GM12892 (cell line): ENCODE measurements around the gene SPI1.

Experiments
- POLR2A ChIP-seq: IDR thresholded peaks from 2 replicates; pipeline ENCODE4 v1.6.1; 2011; ENCODE audit warnings: low read depth, low read length, control low read depth
- POLR2AphosphoS5 ChIP-seq: IDR thresholded peaks from 2 replicates; pipeline ENCODE4 v1.6.1; 2011; ENCODE audit warnings: low read depth, low read length, control low read depth
- TAF1 ChIP-seq: IDR thresholded peaks from 2 replicates; pipeline ENCODE4 v1.6.1; 2011; ENCODE audit warnings: low read depth, mild to moderate bottlenecking, control low read depth, low read length, borderline replicate concordance

- TF ChIP-seq POLR2A = no peak
- TF ChIP-seq POLR2AphosphoS5 = no peak
- TF ChIP-seq TAF1 = no peak
These were observed 17.6 kb upstream of the SPI1 start for GRCh38 chr11:47396049-47396320.
